SK-N-SH treated with all-trans-retinoic acid at 6 μM for 48 hours (cell line): ENCODE data around the gene SEL1L3.

Experiments used
- CREB5 ChIP-seq: fragments of 250-450 bp; sonication (Bioruptor Pico); IDR thresholded peaks from 2 replicates; pipeline ENCODE4 v1.5.1; 2020; ENCODE audit warnings: low read depth, mild to moderate bottlenecking, moderate library complexity
- ISL1 ChIP-seq: fragments of 250-450 bp; sonication (Bioruptor Pico); IDR thresholded peaks from 2 replicates; pipeline ENCODE4 v2.1.2; 2022; ENCODE audit warnings: mild to moderate bottlenecking, moderate library complexity
- PATZ1 ChIP-seq: fragments of 250-450 bp; sonication (Bioruptor Pico); IDR thresholded peaks from 2 replicates; pipeline ENCODE4 v1.8.0; 2020; ENCODE audit warnings: mild to moderate bottlenecking, moderate library complexity, borderline replicate concordance
- POU6F1 ChIP-seq: fragments of 250-450 bp; sonication (Bioruptor Pico); IDR thresholded peaks from 2 replicates; pipeline ENCODE4 v1.8.0; 2021; ENCODE audit warnings: low read depth, mild to moderate bottlenecking, moderate library complexity, borderline replicate concordance
- RARB ChIP-seq: fragments of 250-450 bp; sonication (Bioruptor Pico); IDR thresholded peaks from 2 replicates; pipeline ENCODE4 v1.8.0; 2021; ENCODE audit warnings: mild to moderate bottlenecking, moderate library complexity
- TOX ChIP-seq: fragments of 250-450 bp; sonication (Bioruptor Pico); IDR thresholded peaks from 2 replicates; pipeline ENCODE4 v1.8.0; 2021; ENCODE audit warnings: mild to moderate bottlenecking, moderate library complexity, borderline replicate concordance
- TSHZ2 ChIP-seq: fragments of 250-450 bp; sonication (Bioruptor Pico); IDR thresholded peaks from 2 replicates; pipeline ENCODE4 v1.5.0; 2020; ENCODE audit warnings: mild to moderate bottlenecking, moderate library complexity

- TF ChIP-seq CREB5 (CRISPR knock-in tag) (no peak), TOX (no peak), PATZ1 (no peak), ISL1 (CRISPR knock-in tag) (no peak), TSHZ2 (CRISPR knock-in tag) (no peak), RARB (CRISPR knock-in tag) (no peak), POU6F1 (CRISPR knock-in tag) (no peak)
These were observed 83.8 kb downstream of the SEL1L3 start for GRCh38 chr4:25779021-25779420.
